ENCODE results near the gene OSBPL1A.

The OSBPL1A gene

DNA sequence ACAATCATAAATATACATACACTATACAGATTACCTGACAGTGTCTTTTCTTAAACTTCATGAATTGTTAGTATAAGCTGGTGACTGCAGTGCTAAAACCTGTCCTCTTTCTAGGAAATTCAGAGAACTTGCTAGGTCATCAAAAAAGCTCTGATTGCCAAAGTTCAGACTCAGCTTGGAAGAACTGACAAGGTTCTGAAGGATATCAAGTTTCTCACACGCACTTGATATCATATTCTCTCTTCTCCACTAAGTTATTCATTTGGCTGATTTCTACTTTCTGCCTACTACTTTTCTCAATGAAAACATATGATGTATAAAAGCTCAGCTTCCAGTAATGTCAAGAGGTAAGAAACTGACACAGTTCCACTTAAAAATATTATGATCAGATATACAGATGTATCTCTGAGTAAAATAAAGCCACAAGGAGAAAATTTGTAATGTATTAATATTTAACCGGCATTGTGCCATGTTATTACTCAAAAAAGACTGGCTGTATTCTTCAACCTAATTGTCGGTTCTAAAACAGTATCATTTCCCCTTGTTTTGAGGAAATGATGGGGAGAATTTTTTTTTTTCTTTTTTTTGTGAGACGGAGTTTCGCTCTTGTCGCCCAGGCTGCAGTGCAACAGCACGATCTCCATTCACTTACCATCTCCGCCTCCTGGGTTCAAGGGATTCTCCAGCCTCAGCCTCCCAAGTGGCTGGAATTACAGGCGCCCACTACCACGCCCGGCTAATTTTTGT lies 2.4 kb downstream of the OSBPL1A start:
- H3K36me3 ChIP-seq (ENCODE audit: low read depth): no peaks in the 10 kb centered on the region
- no peak for DNase-seq (ENCODE audit: low spot score)
- no peak overlapping the region for H3K4me3 ChIP-seq (ENCODE audit: severe bottlenecking)
- ATAC-seq (ENCODE audit: low read depth): no peak
- TF ChIP-seq CTCF (IDR thresholded peaks at IDR 0.05; ENCODE audit: poor library complexity, severe bottlenecking): no peak
- H3K9me3 ChIP-seq (ENCODE audit: severe bottlenecking): no peaks in the 10 kb centered on the region
- H3K4me1 ChIP-seq (ENCODE audit: insufficient read depth, poor library complexity, severe bottlenecking): peaks cover 15% of the 10 kb centered on the region
- no peaks in the 10 kb centered on the region for H3K27me3 ChIP-seq (ENCODE audit: insufficient read depth, poor library complexity, severe bottlenecking)
- H3K27ac ChIP-seq (ENCODE audit: poor library complexity, severe bottlenecking): no peak overlapping the region

GRCh38 chr18:24388957-24389356 lies 8.7 kb downstream of the OSBPL1A start:
- DNase-seq (ENCODE audit: low spot score): no peak
- TF ChIP-seq CTCF (IDR thresholded peaks at IDR 0.05; ENCODE audit: poor library complexity, severe bottlenecking): no peak
- Histone ChIP-seq H3K4me3 (ENCODE audit: severe bottlenecking) (no peak overlapping the region), H3K27ac (ENCODE audit: poor library complexity, severe bottlenecking) (no peak overlapping the region), H3K36me3 (ENCODE audit: low read depth) (no peaks in the 10 kb centered on the region), H3K4me1 (ENCODE audit: insufficient read depth, poor library complexity, severe bottlenecking) (no peaks in the 10 kb centered on the region), H3K9me3 (ENCODE audit: severe bottlenecking) (no peaks in the 10 kb centered on the region), H3K27me3 (ENCODE audit: insufficient read depth, poor library complexity, severe bottlenecking) (no peaks in the 10 kb centered on the region)
- no peak for ATAC-seq (ENCODE audit: low read depth)

- no peaks in the 10 kb centered on the region for H3K36me3 ChIP-seq (ENCODE audit: low read depth)
- no peak for TF ChIP-seq CTCF (IDR thresholded peaks at IDR 0.05; ENCODE audit: poor library complexity, severe bottlenecking)
- no peak overlapping the region for H3K4me3 ChIP-seq (ENCODE audit: severe bottlenecking)
- H3K4me1 ChIP-seq (ENCODE audit: insufficient read depth, poor library complexity, severe bottlenecking): no peaks in the 10 kb centered on the region
- H3K27me3 ChIP-seq (ENCODE audit: insufficient read depth, poor library complexity, severe bottlenecking): no peaks in the 10 kb centered on the region
- no peaks in the 10 kb centered on the region for H3K9me3 ChIP-seq (ENCODE audit: severe bottlenecking)
- no peak for DNase-seq (ENCODE audit: low spot score)
- H3K27ac ChIP-seq (ENCODE audit: poor library complexity, severe bottlenecking): no peak overlapping the region
- no peak for ATAC-seq (ENCODE audit: low read depth)
Observed at GRCh38 chr18:24386681-24387080, 10.9 kb downstream of the OSBPL1A start.

- Histone ChIP-seq H3K4me1 (ENCODE audit: insufficient read depth, poor library complexity, severe bottlenecking) (no peaks in the 10 kb centered on the region), H3K27me3 (ENCODE audit: insufficient read depth, poor library complexity, severe bottlenecking) (no peaks in the 10 kb centered on the region), H3K9me3 (ENCODE audit: severe bottlenecking) (no peaks in the 10 kb centered on the region), H3K4me3 (ENCODE audit: severe bottlenecking) (no peak overlapping the region), H3K36me3 (ENCODE audit: low read depth) (no peaks in the 10 kb centered on the region), H3K27ac (ENCODE audit: poor library complexity, severe bottlenecking) (no peak overlapping the region)
- no peak for ATAC-seq (ENCODE audit: low read depth)
- DNase-seq (ENCODE audit: low spot score): no peak
- no peak for TF ChIP-seq CTCF (IDR thresholded peaks at IDR 0.05; ENCODE audit: poor library complexity, severe bottlenecking)
Observed at GRCh38 chr18:24381126-24381525, 16.5 kb downstream of the OSBPL1A start.

DNA sequence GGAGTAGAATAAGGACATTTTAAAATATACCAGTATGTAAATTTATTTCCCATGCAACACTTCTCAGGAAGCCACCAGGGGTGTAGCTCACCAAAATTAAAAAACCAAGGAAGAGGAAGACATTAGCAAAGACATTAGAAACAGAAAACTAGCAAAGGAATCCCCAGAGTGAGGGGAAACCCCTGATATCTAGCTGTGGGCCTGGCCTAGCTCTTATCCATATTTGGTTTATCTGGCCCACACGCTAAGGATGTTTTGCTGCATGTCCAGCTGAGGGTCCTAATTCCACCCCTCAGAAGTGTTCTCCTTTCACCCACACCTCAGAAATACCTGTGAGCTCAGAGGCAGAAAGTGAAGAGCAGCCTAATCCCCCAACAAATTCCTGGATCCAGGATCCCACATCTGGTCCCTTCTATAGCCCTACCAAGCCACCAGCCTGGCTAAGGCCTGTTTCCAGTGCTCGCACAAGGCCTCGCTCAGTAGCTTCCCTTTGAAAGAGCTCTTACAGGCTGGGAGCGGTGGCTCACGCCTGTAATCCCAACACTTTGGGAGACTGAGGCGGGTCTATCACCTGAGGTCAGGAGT lies 17.4 kb downstream of the OSBPL1A start:
- Histone ChIP-seq H3K27me3 (ENCODE audit: insufficient read depth, poor library complexity, severe bottlenecking) (no peaks in the 10 kb centered on the region), H3K9me3 (ENCODE audit: severe bottlenecking) (no peaks in the 10 kb centered on the region), H3K4me1 (ENCODE audit: insufficient read depth, poor library complexity, severe bottlenecking) (no peaks in the 10 kb centered on the region), H3K27ac (ENCODE audit: poor library complexity, severe bottlenecking) (no peak overlapping the region), H3K36me3 (ENCODE audit: low read depth) (no peaks in the 10 kb centered on the region), H3K4me3 (ENCODE audit: severe bottlenecking) (no peak overlapping the region)
- ATAC-seq (ENCODE audit: low read depth): no peak
- DNase-seq (ENCODE audit: low spot score): no peak
- no peak for TF ChIP-seq CTCF (IDR thresholded peaks at IDR 0.05; ENCODE audit: poor library complexity, severe bottlenecking)
